22Rv1 (cell line): ENCODE data around the gene ZNF878.

Source experiments
- CTCF ChIP-seq: fragments of 450-650 bp; IDR thresholded peaks from 2 replicates; pipeline ENCODE4 v1.5.1; 2017; ENCODE audit warnings: mild to moderate bottlenecking
- ZFX ChIP-seq: fragments of 450-650 bp; IDR thresholded peaks from 2 replicates; pipeline ENCODE4 v1.6.1; 2017; ENCODE audit warnings: antibody characterized with exemption, borderline replicate concordance

GRCh38 chr19:12035220-12036172 is 17.3 kb downstream of the ZNF878 start, which contains the start of gene ZNF433:
- TF ChIP-seq CTCF (peak; percentile 16; the same call in 1 of the 2 replicates), ZFX (no peak)
